Muscle layer of duodenum (tissue), 2 donors: Measurements from ENCODE around the gene C16orf78.

Source experiments
- H3K27ac ChIP-seq: one replicate; pipeline ENCODE4 v1.7.0; 2013; ENCODE audit warnings: mild to moderate bottlenecking, low read length
- H3K27me3 ChIP-seq: one replicate; pipeline ENCODE4 v1.7.0; 2013; ENCODE audit warnings: low read depth, mild to moderate bottlenecking, control low read depth, low read length
- H3K36me3 ChIP-seq, 2 donors: one replicate each; pipeline ENCODE4 v1.7.0; 2013; ENCODE audit warnings: low read length in 2 of 2, control low read depth in 1 of 2, mild to moderate bottlenecking in 1 of 2; ENCODE audit not compliant: insufficient read depth in 2 of 2, control insufficient read depth in 1 of 2
- H3K4me1 ChIP-seq, 2 donors: one replicate each; pipeline ENCODE4 v1.7.0; 2013; ENCODE audit warnings: low read length in 2 of 2, mild to moderate bottlenecking in 2 of 2, control low read depth in 1 of 2, moderate library complexity in 1 of 2; ENCODE audit not compliant: insufficient read depth in 2 of 2, control insufficient read depth in 1 of 2
- H3K4me3 ChIP-seq, 2 donors: one replicate each; pipeline ENCODE4 v1.7.0; 2013; ENCODE audit warnings: low read length in 2 of 2, low read depth in 1 of 2, mild to moderate bottlenecking in 1 of 2
- H3K9me3 ChIP-seq, 2 donors: one replicate each; pipeline ENCODE4 v1.7.0; 2013; ENCODE audit warnings: low read length in 2 of 2, control low read depth in 1 of 2, mild to moderate bottlenecking in 1 of 2; ENCODE audit not compliant: control insufficient read depth in 1 of 2
- donor health status: healthy.

The C16orf78 gene

GRCh38 chr16:49340466-49340865 lies 33.1 kb upstream of the C16orf78 start:
- H3K27me3 ChIP-seq = no peaks in the 10 kb centered on the region
- no peak overlapping the region for H3K27ac ChIP-seq

GRCh38 chr16:49341706-49342105 lies 31.9 kb upstream of the C16orf78 start:
- H3K36me3 ChIP-seq = no peaks in the 10 kb centered on the region
- H3K9me3 ChIP-seq = no peaks in the 10 kb centered on the region
- H3K27ac ChIP-seq = no peak overlapping the region
- no peaks in the 10 kb centered on the region for H3K27me3 ChIP-seq
- no peaks in the 10 kb centered on the region for H3K4me1 ChIP-seq
- H3K4me3 ChIP-seq = no peak overlapping the region

More at GRCh38 chr16:49340466-49340865, 33.1 kb upstream of the C16orf78 start:
- H3K9me3 ChIP-seq = no peaks in the 10 kb centered on the region
- H3K4me1 ChIP-seq = no peaks in the 10 kb centered on the region
- no peaks in the 10 kb centered on the region for H3K36me3 ChIP-seq
- no peak overlapping the region for H3K4me3 ChIP-seq

- Histone ChIP-seq H3K36me3 (no peaks in the 10 kb centered on the region), H3K9me3 (no peaks in the 10 kb centered on the region), H3K27me3 (no peaks in the 10 kb centered on the region), H3K27ac (no peak overlapping the region), H3K4me1 (no peaks in the 10 kb centered on the region), H3K4me3 (no peak overlapping the region)
Observed at GRCh38 chr16:49342336-49343265, 31.0 kb upstream of the C16orf78 start.

- no peak overlapping the region for H3K27ac ChIP-seq
- no peaks in the 10 kb centered on the region for H3K36me3 ChIP-seq
- no peaks in the 10 kb centered on the region for H3K4me1 ChIP-seq
- H3K9me3 ChIP-seq = no peaks in the 10 kb centered on the region
- H3K27me3 ChIP-seq = no peaks in the 10 kb centered on the region
- no peak overlapping the region for H3K4me3 ChIP-seq
Observed at GRCh38 chr16:49343291-49343690, 30.3 kb upstream of the C16orf78 start.

GRCh38 chr16:49344401-49344800 lies 29.2 kb upstream of the C16orf78 start:
- H3K36me3 ChIP-seq = no peaks in the 10 kb centered on the region
- no peak overlapping the region for H3K4me3 ChIP-seq
- H3K9me3 ChIP-seq = no peaks in the 10 kb centered on the region
- H3K4me1 ChIP-seq = no peaks in the 10 kb centered on the region
- H3K27me3 ChIP-seq = no peaks in the 10 kb centered on the region
- H3K27ac ChIP-seq = no peak overlapping the region

- no peaks in the 10 kb centered on the region for H3K27me3 ChIP-seq
- H3K36me3 ChIP-seq = no peaks in the 10 kb centered on the region
- H3K4me3 ChIP-seq = no peak overlapping the region
- H3K27ac ChIP-seq = no peak overlapping the region
- no peaks in the 10 kb centered on the region for H3K9me3 ChIP-seq
- H3K4me1 ChIP-seq = no peaks in the 10 kb centered on the region
Observed at GRCh38 chr16:49345829-49346228, 27.8 kb upstream of the C16orf78 start.

- H3K27me3 ChIP-seq = no peaks in the 10 kb centered on the region
- no peaks in the 10 kb centered on the region for H3K4me1 ChIP-seq
- H3K36me3 ChIP-seq = no peaks in the 10 kb centered on the region
- no peak overlapping the region for H3K4me3 ChIP-seq
- no peaks in the 10 kb centered on the region for H3K9me3 ChIP-seq
- H3K27ac ChIP-seq = no peak overlapping the region
Observed at GRCh38 chr16:49346459-49346858, 27.1 kb upstream of the C16orf78 start.

- H3K27me3 ChIP-seq = no peaks in the 10 kb centered on the region
- no peaks in the 10 kb centered on the region for H3K36me3 ChIP-seq
- no peak overlapping the region for H3K27ac ChIP-seq
- H3K9me3 ChIP-seq = no peaks in the 10 kb centered on the region
- H3K4me3 ChIP-seq = no peak overlapping the region
- H3K4me1 ChIP-seq = no peaks in the 10 kb centered on the region
Observed at GRCh38 chr16:49347476-49347875, 26.1 kb upstream of the C16orf78 start.

- no peak overlapping the region for H3K27ac ChIP-seq
- H3K36me3 ChIP-seq = no peaks in the 10 kb centered on the region
- no peaks in the 10 kb centered on the region for H3K4me1 ChIP-seq
- no peaks in the 10 kb centered on the region for H3K27me3 ChIP-seq
- no peaks in the 10 kb centered on the region for H3K9me3 ChIP-seq
- H3K4me3 ChIP-seq = no peak overlapping the region
Observed at GRCh38 chr16:49348408-49349176, 25.0 kb upstream of the C16orf78 start.

GRCh38 chr16:49349446-49350168 lies 24.0 kb upstream of the C16orf78 start:
- no peak overlapping the region for H3K27ac ChIP-seq
- no peaks in the 10 kb centered on the region for H3K36me3 ChIP-seq
- H3K9me3 ChIP-seq = no peaks in the 10 kb centered on the region
- H3K4me3 ChIP-seq = no peak overlapping the region
- no peaks in the 10 kb centered on the region for H3K4me1 ChIP-seq
- H3K27me3 ChIP-seq = no peaks in the 10 kb centered on the region
